Caco-2 (cell line): ENCODE measurements around the gene MBOAT2. TPM values are rescaled to one million over a fixed set of nuclear protein-coding genes. Genes with fewer than 3 reads are reported as not detected.

ENCODE experiments used
- BruUV-seq: library from RNA; stranded (reverse); fragments of 400-500 nt; replicated peaks from 2 replicates; lab custom pipeline; 2021; lab: Mats Ljungman, UMichigan
- CTCF ChIA-PET: fragments of 300-600 bp; sonication (Branson Sonifier 250); formaldehyde crosslinking; loops from one replicate; lab custom pipeline; 2022; ENCODE audit warnings: antibody characterized with exemption; lab: Charles Lee
- POLR2A ChIA-PET: fragments of 300-600 bp; sonication (Branson Sonifier 250); formaldehyde crosslinking; loops from one replicate; lab custom pipeline; 2022; ENCODE audit warnings: antibody characterized with exemption; lab: Charles Lee
- DNase-seq, 2 experiments: peaks; one replicate each; pipeline versions ENCODE4 v3.0.0 to v3.0.0-alpha.2; 2020 to 2022
- H3K27me3 ChIP-seq: replicated peaks from 2 replicates; pipeline ENCODE4 v1.6.0; 2011; ENCODE audit warnings: low read length; ENCODE audit not compliant: control insufficient read depth, insufficient read depth
- H3K36me3 ChIP-seq: 2 replicates; pipeline ENCODE4 v1.5.1; 2011; ENCODE audit warnings: low read length; ENCODE audit not compliant: control insufficient read depth, insufficient read depth
- H3K4me1 ChIP-seq: fragments of 250-450 bp; sonication (Bioruptor Pico); 2 replicates; pipeline ENCODE4 v1.5.1; 2020; ENCODE audit warnings: mild to moderate bottlenecking
- H3K4me3 ChIP-seq: 2 replicates; pipeline ENCODE4 v1.5.1; 2011; ENCODE audit warnings: low read depth, mild to moderate bottlenecking, control low read depth, low read length
- H3K9me3 ChIP-seq: fragments of 250-450 bp; sonication (Bioruptor Pico); 2 replicates; pipeline ENCODE4 v1.5.1; 2020; ENCODE audit warnings: mild to moderate bottlenecking, moderate library complexity
- H3K27ac Mint-ChIP-seq: one replicate; pipeline ENCODE4 v1.8.0; 2022; ENCODE audit warnings: mixed read lengths; ENCODE audit not compliant: unreplicated experiment
- H3K27me3 Mint-ChIP-seq: one replicate; pipeline ENCODE4 v1.8.0; 2022; ENCODE audit warnings: mixed read lengths; ENCODE audit not compliant: insufficient read depth, unreplicated experiment
- H3K36me3 Mint-ChIP-seq: one replicate; pipeline ENCODE4 v1.8.0; 2022; ENCODE audit warnings: mild to moderate bottlenecking, mixed read lengths; ENCODE audit not compliant: insufficient read depth, unreplicated experiment
- H3K4me1 Mint-ChIP-seq: one replicate; pipeline ENCODE4 v1.8.0; 2022; ENCODE audit warnings: low read depth, mixed read lengths; ENCODE audit not compliant: unreplicated experiment
- H3K4me3 Mint-ChIP-seq: one replicate; pipeline ENCODE4 v1.8.0; 2022; ENCODE audit warnings: mild to moderate bottlenecking, moderate library complexity, mixed read lengths; ENCODE audit not compliant: unreplicated experiment
- H3K9me3 Mint-ChIP-seq: one replicate; pipeline ENCODE4 v1.8.0; 2022; ENCODE audit warnings: mixed read lengths; ENCODE audit not compliant: unreplicated experiment
- intact Hi-C: fragments of 100-400 bp; cut with micrococcal nuclease; formaldehyde crosslinking; loops from one replicate; pipeline ENCODE4 v1.10.0; 2022; ENCODE audit not compliant: unreplicated experiment
- total RNA-seq: library from RNA; stranded (reverse); gene quantifications from 2 replicates; pipeline ENCODE4 v1.2.3, GENCODE V29; 2022
- TF ChIP-seq, protein P1 (sequence below), 2 experiments: fragments of 200-600 bp in 1 of 2; IDR thresholded peaks; 1 replicate in 1 of 2; 2 replicates in 1 of 2; pipeline versions ENCODE4 v1.5.1 to v1.8.0; 2011 to 2022; ENCODE audit warnings: antibody characterized with exemption in 1 of 2, control low read depth in 1 of 2, inconsistent platforms in 1 of 2, low read depth in 1 of 2, low read length in 1 of 2, mild to moderate bottlenecking in 1 of 2, moderate library complexity in 1 of 2; ENCODE audit not compliant: insufficient read depth in 1 of 2, severe bottlenecking in 1 of 2, unreplicated experiment in 1 of 2

MBOAT2 gene
- total RNA-seq, 1 experiment from 2014 or later = 12.6 TPM

DNA sequence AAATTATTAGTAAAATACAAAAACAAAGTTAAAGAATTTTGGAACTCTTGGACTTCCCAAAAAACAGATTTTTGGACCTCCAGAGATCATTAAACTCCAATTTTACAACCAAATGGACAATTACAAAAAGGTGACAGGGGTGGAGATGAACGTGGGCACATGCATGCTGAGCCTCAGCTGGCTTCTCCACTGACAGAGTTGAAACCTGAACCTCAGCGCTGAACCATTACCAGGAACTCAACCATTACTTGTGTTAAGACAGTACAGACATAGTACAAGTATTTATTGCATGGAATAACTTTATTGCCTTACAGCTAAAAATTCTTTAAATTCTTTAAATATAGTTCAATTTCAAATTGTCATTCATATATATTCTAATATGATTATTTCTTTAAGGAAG, 133.0 kb downstream of the MBOAT2 start:
- Mint-ChIP-seq H3K27ac (no peak overlapping the region), H3K9me3 (no peaks in the 10 kb centered on the region), H3K4me1 (no peaks in the 10 kb centered on the region), H3K4me3 (no peak overlapping the region), H3K36me3 (no peaks in the 10 kb centered on the region), H3K27me3 (no peaks in the 10 kb centered on the region)
- POLR2A ChIA-PET = no interaction called here
- intact Hi-C loops = loop anchor here (5.0 kb wide), 1 partner anchor 132 kb away; the partner anchor contains the start of gene MBOAT2
- no peak overlapping the region for H3K4me3 ChIP-seq
- no peaks in the 10 kb centered on the region for H3K27me3 ChIP-seq
- no peak for DNase-seq
- CTCF ChIA-PET = no interaction called here
- TF ChIP-seq, protein P1, sequence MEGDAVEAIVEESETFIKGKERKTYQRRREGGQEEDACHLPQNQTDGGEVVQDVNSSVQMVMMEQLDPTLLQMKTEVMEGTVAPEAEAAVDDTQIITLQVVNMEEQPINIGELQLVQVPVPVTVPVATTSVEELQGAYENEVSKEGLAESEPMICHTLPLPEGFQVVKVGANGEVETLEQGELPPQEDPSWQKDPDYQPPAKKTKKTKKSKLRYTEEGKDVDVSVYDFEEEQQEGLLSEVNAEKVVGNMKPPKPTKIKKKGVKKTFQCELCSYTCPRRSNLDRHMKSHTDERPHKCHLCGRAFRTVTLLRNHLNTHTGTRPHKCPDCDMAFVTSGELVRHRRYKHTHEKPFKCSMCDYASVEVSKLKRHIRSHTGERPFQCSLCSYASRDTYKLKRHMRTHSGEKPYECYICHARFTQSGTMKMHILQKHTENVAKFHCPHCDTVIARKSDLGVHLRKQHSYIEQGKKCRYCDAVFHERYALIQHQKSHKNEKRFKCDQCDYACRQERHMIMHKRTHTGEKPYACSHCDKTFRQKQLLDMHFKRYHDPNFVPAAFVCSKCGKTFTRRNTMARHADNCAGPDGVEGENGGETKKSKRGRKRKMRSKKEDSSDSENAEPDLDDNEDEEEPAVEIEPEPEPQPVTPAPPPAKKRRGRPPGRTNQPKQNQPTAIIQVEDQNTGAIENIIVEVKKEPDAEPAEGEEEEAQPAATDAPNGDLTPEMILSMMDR (IDR thresholded peaks at IDR 0.05; ENCODE audit: insufficient read depth in 1 of 2, low read depth in 1 of 2, low read length in 1 of 2, severe bottlenecking in 1 of 2, unreplicated experiment in 1 of 2) = no peak
- H3K36me3 ChIP-seq = no peaks in the 10 kb centered on the region
- no TSS peak for BruUV-seq
- no peaks in the 10 kb centered on the region for H3K4me1 ChIP-seq
- no peaks in the 10 kb centered on the region for H3K9me3 ChIP-seq

DNA sequence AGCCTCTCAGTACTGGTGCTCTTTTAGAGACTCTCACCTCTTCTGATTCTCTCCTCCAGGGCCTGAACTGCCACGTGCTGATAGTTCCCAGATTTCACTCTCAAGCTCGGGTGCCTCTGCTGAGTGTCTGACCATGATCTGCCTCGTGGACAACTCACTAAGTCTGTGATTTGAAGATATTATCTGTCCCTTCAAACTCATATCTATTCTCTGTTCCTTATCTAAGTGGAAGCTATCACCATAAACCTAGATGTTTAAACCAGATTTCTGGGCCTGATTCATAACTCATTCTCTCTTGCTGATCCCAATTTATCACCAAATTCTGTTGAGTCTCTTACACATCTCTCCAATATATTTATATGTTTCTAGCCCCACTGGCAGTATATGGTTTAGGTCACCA, 136.1 kb downstream of the MBOAT2 start:
- Histone ChIP-seq H3K9me3 (no peaks in the 10 kb centered on the region), H3K4me3 (no peak overlapping the region), H3K27me3 (no peaks in the 10 kb centered on the region), H3K36me3 (no peaks in the 10 kb centered on the region), H3K4me1 (no peaks in the 10 kb centered on the region)
- DNase-seq = no peak
- TF ChIP-seq, protein P1 (IDR thresholded peaks at IDR 0.05; ENCODE audit: insufficient read depth in 1 of 2, low read depth in 1 of 2, low read length in 1 of 2, severe bottlenecking in 1 of 2, unreplicated experiment in 1 of 2) = no peak
- no peaks in the 10 kb centered on the region for H3K36me3 Mint-ChIP-seq
- H3K9me3 Mint-ChIP-seq = no peaks in the 10 kb centered on the region
- BruUV-seq = no TSS peak
- H3K27ac Mint-ChIP-seq = no peak overlapping the region
- no peaks in the 10 kb centered on the region for H3K4me1 Mint-ChIP-seq
- POLR2A ChIA-PET = no interaction called here
- no peak overlapping the region for H3K4me3 Mint-ChIP-seq
- CTCF ChIA-PET = no interaction called here
- intact Hi-C loops = no loop called here
- no peaks in the 10 kb centered on the region for H3K27me3 Mint-ChIP-seq

DNA sequence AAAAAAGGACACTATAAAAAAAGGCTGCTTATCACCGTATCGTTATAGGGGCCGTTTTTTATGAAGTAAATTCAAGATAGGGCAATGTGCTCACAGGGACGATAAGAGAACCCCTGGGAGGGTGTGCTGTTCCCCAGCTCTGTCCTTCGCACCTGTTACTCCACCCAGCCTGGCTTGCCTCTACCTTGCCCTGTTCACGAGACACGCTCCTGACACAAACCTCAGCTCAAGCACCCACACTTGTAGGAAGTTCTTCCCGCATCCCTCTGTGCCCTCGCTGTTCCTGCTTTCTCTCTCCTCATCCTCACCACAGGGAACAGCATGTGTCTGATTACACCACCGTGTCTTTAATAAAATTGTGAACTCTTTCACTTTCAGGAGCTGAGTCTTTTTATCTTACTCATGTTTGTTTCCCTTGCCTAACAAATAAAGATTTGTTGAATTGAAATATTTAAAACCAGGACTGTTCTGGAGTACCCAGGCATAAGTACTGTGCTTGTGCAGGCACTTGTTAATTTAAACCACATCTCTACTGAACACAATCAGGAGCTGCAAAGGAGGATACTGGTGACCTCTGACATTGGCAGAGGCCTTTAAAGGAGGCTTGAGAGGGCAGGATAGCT, 140.0 kb downstream of the MBOAT2 start:
- Mint-ChIP-seq H3K4me3 (no peak overlapping the region), H3K9me3 (no peaks in the 10 kb centered on the region), H3K27me3 (no peaks in the 10 kb centered on the region), H3K27ac (no peak overlapping the region), H3K4me1 (no peaks in the 10 kb centered on the region), H3K36me3 (no peaks in the 10 kb centered on the region)
- ChIA-PET POLR2A (no interaction called here), CTCF (interaction anchor here (0.6 kb wide), 1 partner anchor 144 kb away, joined by 3 read pairs; no protein-coding TSS in a partner anchor)
- Histone ChIP-seq H3K27me3 (no peaks in the 10 kb centered on the region), H3K9me3 (no peaks in the 10 kb centered on the region), H3K36me3 (no peaks in the 10 kb centered on the region), H3K4me3 (no peak overlapping the region), H3K4me1 (no peaks in the 10 kb centered on the region)
- TF ChIP-seq, protein P1 (IDR thresholded peaks at IDR 0.05; ENCODE audit: insufficient read depth in 1 of 2, low read depth in 1 of 2, low read length in 1 of 2, severe bottlenecking in 1 of 2, unreplicated experiment in 1 of 2) = no peak
- DNase-seq = no peak
- BruUV-seq = no TSS peak
- intact Hi-C loops = no loop called here
